Fibroblast of villous mesenchyme (primary cell): Measurements from ENCODE around the gene PNMT. TPM values are rescaled to one million over a fixed set of nuclear protein-coding genes. Genes with fewer than 3 reads are reported as not detected.

Experiments
- DNase-seq: peaks from one replicate; pipeline ENCODE4 v3.0.0-alpha.2; 2010; ENCODE audit warnings: low read depth
- H3K4me3 ChIP-seq: 2 replicates; pipeline ENCODE4 v1.5.1; 2011; ENCODE audit warnings: low read depth, mild to moderate bottlenecking, low read length
- total RNA-seq: library from RNA; depleted of rRNA; stranded (reverse); fragments of >200 nt; gene quantifications from 2 replicates; pipeline ENCODE4 v1.2.3, GENCODE V29; 2012
- TF ChIP-seq, protein P1 (sequence below): IDR thresholded peaks from 2 replicates; pipeline ENCODE4 v1.5.1; 2012; ENCODE audit warnings: low read depth, mild to moderate bottlenecking, low read length; ENCODE audit not compliant: insufficient read depth

Gene PNMT
- total RNA-seq, 1 donor, result not detected

- TF ChIP-seq, protein P1, sequence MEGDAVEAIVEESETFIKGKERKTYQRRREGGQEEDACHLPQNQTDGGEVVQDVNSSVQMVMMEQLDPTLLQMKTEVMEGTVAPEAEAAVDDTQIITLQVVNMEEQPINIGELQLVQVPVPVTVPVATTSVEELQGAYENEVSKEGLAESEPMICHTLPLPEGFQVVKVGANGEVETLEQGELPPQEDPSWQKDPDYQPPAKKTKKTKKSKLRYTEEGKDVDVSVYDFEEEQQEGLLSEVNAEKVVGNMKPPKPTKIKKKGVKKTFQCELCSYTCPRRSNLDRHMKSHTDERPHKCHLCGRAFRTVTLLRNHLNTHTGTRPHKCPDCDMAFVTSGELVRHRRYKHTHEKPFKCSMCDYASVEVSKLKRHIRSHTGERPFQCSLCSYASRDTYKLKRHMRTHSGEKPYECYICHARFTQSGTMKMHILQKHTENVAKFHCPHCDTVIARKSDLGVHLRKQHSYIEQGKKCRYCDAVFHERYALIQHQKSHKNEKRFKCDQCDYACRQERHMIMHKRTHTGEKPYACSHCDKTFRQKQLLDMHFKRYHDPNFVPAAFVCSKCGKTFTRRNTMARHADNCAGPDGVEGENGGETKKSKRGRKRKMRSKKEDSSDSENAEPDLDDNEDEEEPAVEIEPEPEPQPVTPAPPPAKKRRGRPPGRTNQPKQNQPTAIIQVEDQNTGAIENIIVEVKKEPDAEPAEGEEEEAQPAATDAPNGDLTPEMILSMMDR, result peak; percentile 73
- H3K4me3 ChIP-seq, result no peak overlapping the region
- DNase-seq, result peak; percentile 48
Observed at GRCh38 chr17:39634384-39634871, 33.8 kb upstream of the PNMT start.

- no peak for DNase-seq
- TF ChIP-seq, protein P1, result no peak
- no peak overlapping the region for H3K4me3 ChIP-seq
Observed at GRCh38 chr17:39635614-39636176, 32.6 kb upstream of the PNMT start.

- peak overlapping the region; percentile 97 for H3K4me3 ChIP-seq
- DNase-seq, result no peak
- TF ChIP-seq, protein P1, result no peak
Observed at GRCh38 chr17:39636587-39636926, 31.7 kb upstream of the PNMT start.

- peak within 1 kb of the TSS; percentile 97 for H3K4me3 ChIP-seq
- peak; percentile 89 for DNase-seq
- TF ChIP-seq, protein P1, result no peak
Observed at GRCh38 chr17:39636927-39637736, 31.1 kb upstream of the PNMT start, which contains the start of gene STARD3. TSS of gene STARD3 (plus strand) at chr17:39637144. CDS start at chr17:39653532, 16,388 bp downstream.

- H3K4me3 ChIP-seq, result peak overlapping the region; percentile 97
- no peak for DNase-seq
- TF ChIP-seq, protein P1, result no peak
Observed at GRCh38 chr17:39638317-39638716, 29.9 kb upstream of the PNMT start.

DNA sequence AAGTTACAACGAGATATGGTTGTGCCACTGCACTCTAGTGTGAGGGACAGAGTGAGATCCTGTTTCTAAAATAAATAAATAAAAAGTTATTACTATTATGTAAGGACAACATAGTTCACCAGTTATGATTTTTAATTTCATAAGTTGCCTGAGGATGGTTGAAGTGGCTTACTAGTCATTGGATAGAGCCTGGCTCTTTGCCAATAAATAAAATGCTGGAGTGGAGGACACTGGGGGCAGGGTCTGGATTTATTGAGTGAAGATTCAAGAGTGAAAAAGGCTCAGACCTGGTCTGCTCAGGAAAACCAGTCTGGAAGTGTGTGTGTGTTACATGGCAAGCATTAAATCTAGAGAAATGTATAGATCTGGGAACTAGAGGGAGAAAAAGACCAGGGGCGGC lies 29.2 kb upstream of the PNMT start:
- DNase-seq, result no peak
- TF ChIP-seq, protein P1, result no peak
- no peak overlapping the region for H3K4me3 ChIP-seq
